Neuronal stem cell (in vitro differentiated cells): ENCODE data around the gene WDR45B.
A peak's percentile ranks its signal among the peaks of the same experiment; 100 is the strongest.

ENCODE experiments used
- DNase-seq: peaks from one replicate; pipeline ENCODE4 v3.0.0-alpha.2; 2013; ENCODE audit warnings: low spot score
- H2AFZ ChIP-seq: one replicate; pipeline ENCODE4 v1.6.1; 2013; ENCODE audit warnings: mild to moderate bottlenecking, low read length, inconsistent platforms
- H2AK5ac ChIP-seq: 2 replicates; pipeline ENCODE4 v1.6.1; 2013; ENCODE audit warnings: low read depth, mild to moderate bottlenecking, inconsistent platforms, low read length, moderate library complexity, mixed read lengths
- H2BK120ac ChIP-seq: 2 replicates; pipeline ENCODE4 v1.6.1; 2013; ENCODE audit warnings: low read depth, mild to moderate bottlenecking, inconsistent platforms, low read length, moderate library complexity, mixed read lengths
- H2BK12ac ChIP-seq: one replicate; pipeline ENCODE4 v1.6.1; 2013; ENCODE audit warnings: low read length, inconsistent platforms
- H2BK15ac ChIP-seq: 2 replicates; pipeline ENCODE4 v1.6.1; 2013; ENCODE audit warnings: mild to moderate bottlenecking, low read length, inconsistent platforms, mixed read lengths
- H2BK5ac ChIP-seq: one replicate; pipeline ENCODE4 v1.6.1; 2013; ENCODE audit warnings: inconsistent platforms, mild to moderate bottlenecking, low read length, moderate library complexity
- H3K14ac ChIP-seq: one replicate; pipeline ENCODE4 v1.6.1; 2013; ENCODE audit warnings: low read length, inconsistent platforms
- H3K18ac ChIP-seq: 2 replicates; pipeline ENCODE4 v1.6.1; 2013; ENCODE audit warnings: low read length, inconsistent platforms
- H3K23ac ChIP-seq: 2 replicates; pipeline ENCODE4 v1.6.1; 2013; ENCODE audit warnings: low read depth, mild to moderate bottlenecking, mixed read lengths, low read length, inconsistent platforms; ENCODE audit not compliant: poor library complexity
- H3K27ac ChIP-seq: replicated peaks from 3 replicates; pipeline ENCODE4 v1.5.1; 2013; ENCODE audit warnings: low read length, inconsistent platforms
- H3K27me3 ChIP-seq, 3 experiments: 2 replicates each; pipeline ENCODE4 v1.6.1; 2013; ENCODE audit warnings: low read length in 3 of 3, mild to moderate bottlenecking in 2 of 3, inconsistent platforms in 1 of 3, low read depth in 1 of 3, mixed read lengths in 1 of 3, moderate library complexity in 1 of 3; ENCODE audit not compliant: control insufficient read depth in 3 of 3, insufficient read depth in 3 of 3
- H3K36me3 ChIP-seq, 2 donors: replicated peaks in 1 of 2; 2 replicates each; pipeline ENCODE4 v1.6.1; 2013; ENCODE audit warnings: low read length in 2 of 2; ENCODE audit not compliant: control insufficient read depth in 2 of 2, insufficient read depth in 2 of 2
- H3K4ac ChIP-seq: 2 replicates; pipeline ENCODE4 v1.6.1; 2013; ENCODE audit warnings: inconsistent platforms, mild to moderate bottlenecking, low read length, moderate library complexity
- H3K4me1 ChIP-seq, 2 donors: 1 replicate in 1 of 2; 2 replicates in 1 of 2; pipeline ENCODE4 v1.6.1; 2013; ENCODE audit warnings: low read length in 2 of 2, low read depth in 1 of 2; ENCODE audit not compliant: control insufficient read depth in 2 of 2, insufficient read depth in 1 of 2
- H3K4me2 ChIP-seq: one replicate; pipeline ENCODE4 v1.6.1; 2013; ENCODE audit warnings: mild to moderate bottlenecking, low read length, inconsistent platforms; ENCODE audit not compliant: insufficient read depth, poor library complexity, severe bottlenecking
- H3K4me3 ChIP-seq, 2 donors: 2 replicates each; pipeline ENCODE4 v1.5.1; 2013; ENCODE audit warnings: low read length in 2 of 2, mild to moderate bottlenecking in 2 of 2, inconsistent platforms in 1 of 2, moderate library complexity in 1 of 2
- H3K79me1 ChIP-seq: one replicate; pipeline ENCODE4 v1.6.1; 2013; ENCODE audit warnings: low read depth, mild to moderate bottlenecking, inconsistent platforms, low read length, moderate library complexity
- H3K9ac ChIP-seq: one replicate; pipeline ENCODE4 v1.6.1; 2013; ENCODE audit warnings: mild to moderate bottlenecking, low read depth, low read length, inconsistent platforms; ENCODE audit not compliant: poor library complexity
- H3K9me3 ChIP-seq, 2 donors: replicated peaks in 1 of 2; 2 replicates each; pipeline versions ENCODE3 to v1.6.1; 2013; ENCODE audit warnings: low read length in 2 of 2, mild to moderate bottlenecking in 2 of 2, inconsistent platforms in 1 of 2, low read depth in 1 of 2, mixed read lengths in 1 of 2, moderate library complexity in 1 of 2; ENCODE audit not compliant: control insufficient read depth in 2 of 2, insufficient read depth in 1 of 2
- H4K8ac ChIP-seq: one replicate; pipeline ENCODE4 v1.6.1; 2013; ENCODE audit warnings: low read depth, mild to moderate bottlenecking, inconsistent platforms, low read length, moderate library complexity
- H4K91ac ChIP-seq: one replicate; pipeline ENCODE4 v1.6.1; 2013; ENCODE audit warnings: low read length, low read depth, mild to moderate bottlenecking, inconsistent platforms; ENCODE audit not compliant: poor library complexity
- WGBS, 2 donors: extraction: QIAGEN DNeasy Blood & Tissue Kit; methylation state at CpG; one replicate each; pipeline ENCODE4 v1.1.7; 2013; ENCODE audit warnings: missing lambda C conversion rate in 2 of 2, mixed read lengths in 1 of 2; ENCODE audit not compliant: insufficient read length in 2 of 2, insufficient replicate concordance in 1 of 2; ENCODE audit errors: extremely low coverage in 2 of 2; 5-methylcytosine and 5-hydroxymethylcytosine counted together

Gene WDR45B

GRCh38 chr17:82568997-82569393 is 79.2 kb downstream of the WDR45B start:
- H2BK12ac ChIP-seq = no peak overlapping the region
- WGBS, 2 donors = no CpG with 5 or more reads among the region's 10 CpGs
- no peak overlapping the region for H2AFZ ChIP-seq
- no peak overlapping the region for H3K4ac ChIP-seq
- no peak overlapping the region for H3K4me3 ChIP-seq
- no peak overlapping the region for H3K23ac ChIP-seq
- no peaks in the 10 kb centered on the region for H3K9me3 ChIP-seq
- no peak overlapping the region for H3K14ac ChIP-seq
- H3K18ac ChIP-seq = no peak overlapping the region
- H2BK5ac ChIP-seq = no peak overlapping the region
- no peak for DNase-seq
- H3K79me1 ChIP-seq = peaks cover 17% of the 10 kb centered on the region
- no peak overlapping the region for H4K8ac ChIP-seq
- peak overlapping the region; percentile 53 for H3K9ac ChIP-seq
- H2BK120ac ChIP-seq = no peak overlapping the region
- no peaks in the 10 kb centered on the region for H3K27me3 ChIP-seq
- H3K4me1 ChIP-seq = no peaks in the 10 kb centered on the region
- no peak overlapping the region for H3K27ac ChIP-seq
- peaks cover 43 to 97% of the 10 kb centered on the region in 2 donors for H3K36me3 ChIP-seq
- H3K4me2 ChIP-seq = no peak overlapping the region
- H4K91ac ChIP-seq = peak overlapping the region; percentile 22
- no peak overlapping the region for H2BK15ac ChIP-seq
- no peak overlapping the region for H2AK5ac ChIP-seq

- Histone ChIP-seq H3K27ac (no peak overlapping the region), H3K14ac (no peak overlapping the region), H3K23ac (no peak overlapping the region), H2BK15ac (no peak overlapping the region), H3K36me3 (peaks cover 42 to 90% of the 10 kb centered on the region in 2 donors), H2BK12ac (no peak overlapping the region), H3K4me2 (no peak overlapping the region), H2BK5ac (no peak overlapping the region), H3K18ac (no peak overlapping the region), H3K4ac (no peak overlapping the region), H3K79me1 (peaks cover 21% of the 10 kb centered on the region), H3K27me3 (no peaks in the 10 kb centered on the region), H3K4me1 (no peaks in the 10 kb centered on the region), H2AFZ (no peak overlapping the region), H2AK5ac (no peak overlapping the region), H4K91ac (no peak overlapping the region), H3K9me3 (no peaks in the 10 kb centered on the region), H2BK120ac (no peak overlapping the region), H3K4me3 (no peak overlapping the region), H3K9ac (no peak overlapping the region), H4K8ac (no peak overlapping the region)
- no CpG with 5 or more reads among the region's 15 CpGs for WGBS, 2 donors
- DNase-seq = no peak
Measured at GRCh38 chr17:82567286-82567685, 81.0 kb downstream of the WDR45B start.

GRCh38 chr17:82566129-82566960 is 81.9 kb downstream of the WDR45B start:
- no peak for DNase-seq
- Histone ChIP-seq H2BK120ac (no peak overlapping the region), H2BK15ac (no peak overlapping the region), H2BK12ac (no peak overlapping the region), H3K4me2 (no peak overlapping the region), H3K9me3 (no peaks in the 10 kb centered on the region), H3K23ac (no peak overlapping the region), H2AFZ (no peak overlapping the region), H3K4me3 (no peak overlapping the region), H3K27me3 (no peaks in the 10 kb centered on the region), H4K91ac (no peak overlapping the region), H3K79me1 (peaks cover 25% of the 10 kb centered on the region), H2AK5ac (no peak overlapping the region), H3K18ac (peak overlapping the region; percentile 17), H3K9ac (peak overlapping the region; percentile 44), H3K36me3 (peaks cover 36 to 81% of the 10 kb centered on the region in 2 donors), H2BK5ac (peak overlapping the region; percentile 75), H3K27ac (no peak overlapping the region), H4K8ac (no peak overlapping the region), H3K4ac (no peak overlapping the region), H3K4me1 (no peaks in the 10 kb centered on the region), H3K14ac (no peak overlapping the region)
- WGBS, 2 donors = no CpG with 5 or more reads among the region's 18 CpGs

- H4K8ac ChIP-seq = no peak overlapping the region
- no peaks in the 10 kb centered on the region for H3K27me3 ChIP-seq
- no peak overlapping the region for H2BK12ac ChIP-seq
- WGBS, 2 donors = no CpG with 5 or more reads among the region's 1 CpG
- H2BK5ac ChIP-seq = no peak overlapping the region
- no peak overlapping the region for H3K4ac ChIP-seq
- H2AK5ac ChIP-seq = no peak overlapping the region
- H3K9ac ChIP-seq = no peak overlapping the region
- no peak overlapping the region for H3K4me3 ChIP-seq
- no peaks in the 10 kb centered on the region for H3K9me3 ChIP-seq
- H3K79me1 ChIP-seq = peaks cover 31% of the 10 kb centered on the region
- no peak for DNase-seq
- H4K91ac ChIP-seq = no peak overlapping the region
- no peak overlapping the region for H3K14ac ChIP-seq
- no peak overlapping the region for H2AFZ ChIP-seq
- no peak overlapping the region for H3K18ac ChIP-seq
- no peak overlapping the region for H3K23ac ChIP-seq
- no peak overlapping the region for H2BK120ac ChIP-seq
- no peak overlapping the region for H3K27ac ChIP-seq
- H3K4me1 ChIP-seq = peaks cover 0 to 4% of the 10 kb centered on the region in 2 donors
- H3K36me3 ChIP-seq = peaks cover 34 to 73% of the 10 kb centered on the region in 2 donors
- no peak overlapping the region for H2BK15ac ChIP-seq
- no peak overlapping the region for H3K4me2 ChIP-seq
Measured at GRCh38 chr17:82565551-82565950, 82.7 kb downstream of the WDR45B start.
